ENCODE data around the gene ASB4.

ASB4 gene

GRCh38 chr7:95569720-95570119, 84.0 kb downstream of the ASB4 start:
- H3K4me1 ChIP-seq (ENCODE audit: control insufficient read depth in 1 of 2, insufficient read depth in 1 of 2, low read depth in 1 of 2, low read length in 1 of 2), result no peaks in the 10 kb centered on the region
- no peaks in the 10 kb centered on the region for H3K36me3 ChIP-seq
- TF ChIP-seq CTCF (IDR thresholded peaks at IDR 0.05), result no peak
- no peak overlapping the region for H3K4me3 ChIP-seq (ENCODE audit: low read depth in 1 of 2, low read length in 1 of 2)
- no peaks in the 10 kb centered on the region for H3K9me3 ChIP-seq
- H3K27me3 ChIP-seq, result no peaks in the 10 kb centered on the region
- no peak overlapping the region for H3K27ac ChIP-seq

GRCh38 chr7:95577137-95577536, 91.4 kb downstream of the ASB4 start:
- H3K36me3 ChIP-seq, result no peaks in the 10 kb centered on the region
- H3K4me3 ChIP-seq (ENCODE audit: low read depth in 1 of 2, low read length in 1 of 2), result no peak overlapping the region
- H3K27me3 ChIP-seq, result no peaks in the 10 kb centered on the region
- no peak for TF ChIP-seq CTCF (IDR thresholded peaks at IDR 0.05)
- H3K4me1 ChIP-seq (ENCODE audit: control insufficient read depth in 1 of 2, insufficient read depth in 1 of 2, low read depth in 1 of 2, low read length in 1 of 2), result no peaks in the 10 kb centered on the region
- H3K27ac ChIP-seq, result no peak overlapping the region
- no peaks in the 10 kb centered on the region for H3K9me3 ChIP-seq

- Histone ChIP-seq H3K9me3 (no peaks in the 10 kb centered on the region), H3K36me3 (no peaks in the 10 kb centered on the region), H3K4me1 (ENCODE audit: control insufficient read depth in 1 of 2, insufficient read depth in 1 of 2, low read depth in 1 of 2, low read length in 1 of 2) (no peaks in the 10 kb centered on the region), H3K4me3 (ENCODE audit: low read depth in 1 of 2, low read length in 1 of 2) (no peak overlapping the region), H3K27ac (no peak overlapping the region), H3K27me3 (no peaks in the 10 kb centered on the region)
- TF ChIP-seq CTCF (IDR thresholded peaks at IDR 0.05), result no peak
Observed at GRCh38 chr7:95578299-95578855, 92.6 kb downstream of the ASB4 start.

- Histone ChIP-seq H3K36me3 (no peaks in the 10 kb centered on the region), H3K27me3 (no peaks in the 10 kb centered on the region), H3K9me3 (no peaks in the 10 kb centered on the region), H3K27ac (no peak overlapping the region), H3K4me1 (ENCODE audit: control insufficient read depth in 1 of 2, insufficient read depth in 1 of 2, low read depth in 1 of 2, low read length in 1 of 2) (no peaks in the 10 kb centered on the region), H3K4me3 (ENCODE audit: low read depth in 1 of 2, low read length in 1 of 2) (no peak overlapping the region)
- no peak for TF ChIP-seq CTCF (IDR thresholded peaks at IDR 0.05)
Observed at GRCh38 chr7:95579318-95579717, 93.6 kb downstream of the ASB4 start.

- H3K27me3 ChIP-seq, result no peaks in the 10 kb centered on the region
- no peak overlapping the region for H3K4me3 ChIP-seq (ENCODE audit: low read depth in 1 of 2, low read length in 1 of 2)
- H3K27ac ChIP-seq, result no peak overlapping the region
- H3K4me1 ChIP-seq (ENCODE audit: control insufficient read depth in 1 of 2, insufficient read depth in 1 of 2, low read depth in 1 of 2, low read length in 1 of 2), result no peaks in the 10 kb centered on the region
- no peak for TF ChIP-seq CTCF (IDR thresholded peaks at IDR 0.05)
- no peaks in the 10 kb centered on the region for H3K36me3 ChIP-seq
- no peaks in the 10 kb centered on the region for H3K9me3 ChIP-seq
Observed at GRCh38 chr7:95581467-95581866, 95.7 kb downstream of the ASB4 start.
